HEK293T (cell line): ENCODE results near the gene PCDHGB7.

Experiments used
- BHLHE40 ChIP-seq: fragments of 450-650 bp; IDR thresholded peaks from 2 replicates; pipeline ENCODE4 v1.6.1; 2016; ENCODE audit warnings: mild to moderate bottlenecking, moderate library complexity, borderline replicate concordance
- FOXM1 ChIP-seq: fragments of 450-650 bp; IDR thresholded peaks from 2 replicates; pipeline ENCODE4 v1.6.1; 2017; ENCODE audit warnings: mild to moderate bottlenecking, borderline replicate concordance
- L3MBTL2 ChIP-seq: fragments of 450-650 bp; conservative IDR thresholded peaks from 2 replicates; pipeline ENCODE4 v1.6.1; 2016; ENCODE audit warnings: mild to moderate bottlenecking
- NFRKB ChIP-seq: fragments of 450-650 bp; IDR thresholded peaks from 2 replicates; pipeline ENCODE4 v1.6.1; 2016; ENCODE audit warnings: mild to moderate bottlenecking, moderate library complexity
- SP1 ChIP-seq: fragments of 450-650 bp; IDR thresholded peaks from 2 replicates; pipeline ENCODE4 v1.6.1; 2017
- TF ChIP-seq, protein P1 (sequence below): fragments of 450-650 bp; IDR thresholded peaks from 2 replicates; pipeline ENCODE4 v1.6.1; 2016

DNA sequence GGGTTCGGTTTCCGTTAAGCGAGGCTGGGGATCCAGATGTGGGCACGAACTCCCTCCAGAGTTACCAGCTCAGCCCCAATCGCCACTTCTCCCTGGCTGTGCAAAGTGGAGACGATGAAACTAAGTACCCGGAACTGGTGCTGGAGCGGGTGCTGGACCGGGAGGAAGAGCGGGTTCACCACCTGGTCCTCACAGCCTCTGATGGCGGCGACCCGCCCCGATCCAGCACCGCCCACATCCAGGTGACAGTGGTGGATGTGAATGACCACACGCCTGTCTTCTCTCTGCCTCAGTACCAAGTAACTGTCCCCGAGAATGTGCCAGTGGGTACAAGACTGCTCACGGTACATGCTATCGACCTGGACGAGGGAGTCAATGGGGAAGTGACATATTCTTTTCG, 34.1 kb upstream of the PCDHGB7 start:
- TF ChIP-seq L3MBTL2: no peak
- TF ChIP-seq, protein P1, sequence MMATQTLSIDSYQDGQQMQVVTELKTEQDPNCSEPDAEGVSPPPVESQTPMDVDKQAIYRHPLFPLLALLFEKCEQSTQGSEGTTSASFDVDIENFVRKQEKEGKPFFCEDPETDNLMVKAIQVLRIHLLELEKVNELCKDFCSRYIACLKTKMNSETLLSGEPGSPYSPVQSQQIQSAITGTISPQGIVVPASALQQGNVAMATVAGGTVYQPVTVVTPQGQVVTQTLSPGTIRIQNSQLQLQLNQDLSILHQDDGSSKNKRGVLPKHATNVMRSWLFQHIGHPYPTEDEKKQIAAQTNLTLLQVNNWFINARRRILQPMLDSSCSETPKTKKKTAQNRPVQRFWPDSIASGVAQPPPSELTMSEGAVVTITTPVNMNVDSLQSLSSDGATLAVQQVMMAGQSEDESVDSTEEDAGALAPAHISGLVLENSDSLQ: no peak
- TF ChIP-seq FOXM1: no peak
- no peak for TF ChIP-seq BHLHE40
- TF ChIP-seq NFRKB: no peak
- no peak for TF ChIP-seq SP1
